HepG2 (cell line): Measurements from ENCODE around the gene PAQR5. TPM values are rescaled to one million over a fixed set of nuclear protein-coding genes. Genes with fewer than 3 reads are reported as not detected.

Experiments
- ATAC-seq: fragments of 200-7000 bp; cut with Tn5 transposase; 3 replicates; pipeline ENCODE4 v1.9.1; 2020; ENCODE audit warnings: mild to moderate bottlenecking, moderate library complexity
- BruUV-seq: library from RNA; stranded (reverse); fragments of 400-500 nt; replicated peaks from 2 replicates; lab custom pipeline; 2021; lab: Mats Ljungman, UMichigan
- CTCF ChIA-PET: fragments of 300-600 bp; formaldehyde crosslinking; extraction: SDS; loops from one replicate; lab custom pipeline; 2021; ENCODE audit warnings: low total read pairs, inconsistent platforms, low intra/inter-chr PET ratio; lab: Yijun Ruan, JAX
- POLR2A ChIA-PET: fragments of 350-600 bp; sonication (Branson Sonifier 250); formaldehyde crosslinking; loops from one replicate; lab custom pipeline; 2020; ENCODE audit warnings: antibody characterized with exemption, inconsistent platforms; lab: Yijun Ruan, JAX
- DNase-seq: peaks from one replicate; pipeline ENCODE4 v3.0.0-alpha.2; 2015; ENCODE audit warnings: low spot score
- FAIRE-seq: peaks from 3 replicates; lab custom pipeline; 2011; peaks lifted over from hg19 to GRCh38; lab: Jason Lieb, UNC
- H2AFZ ChIP-seq: one replicate; pipeline ENCODE4 v1.6.1; 2011; ENCODE audit warnings: low read length, inconsistent platforms
- H3K27ac ChIP-seq: fragments of 300-600 bp; 3 replicates; pipeline ENCODE4 v1.8.0; 2011; ENCODE audit warnings: mixed run types, mild to moderate bottlenecking, mixed read lengths, low read length, inconsistent platforms; ENCODE audit not compliant: insufficient read depth; ENCODE audit errors: extremely low read length
- H3K27me3 ChIP-seq, 2 experiments: fragments of 200-600 bp in 1 of 2; 2 replicates in 1 of 2; 3 replicates in 1 of 2; pipeline versions ENCODE4 v1.6.0 to v1.8.0; 2011; ENCODE audit warnings: low read length in 2 of 2, mild to moderate bottlenecking in 2 of 2, moderate library complexity in 2 of 2, inconsistent platforms in 1 of 2; ENCODE audit not compliant: insufficient read depth in 2 of 2, control insufficient read depth in 1 of 2
- H3K36me3 ChIP-seq, 2 experiments: fragments of 200-600 bp in 1 of 2; replicated peaks in 1 of 2; 2 replicates in 1 of 2; 3 replicates in 1 of 2; pipeline versions ENCODE4 v1.5.1 to v1.8.0; 2011; ENCODE audit warnings: low read length in 2 of 2, inconsistent platforms in 1 of 2; ENCODE audit not compliant: insufficient read depth in 2 of 2, control insufficient read depth in 1 of 2
- H3K4me1 ChIP-seq: 2 replicates; pipeline ENCODE4 v1.5.1; 2012; ENCODE audit warnings: low read length, inconsistent platforms; ENCODE audit not compliant: insufficient read depth
- H3K4me2 ChIP-seq: 2 replicates; pipeline ENCODE4 v1.6.0; 2011; ENCODE audit warnings: low read depth, low read length, inconsistent platforms
- H3K4me3 ChIP-seq, 3 experiments: fragments of 200-600 bp in 1 of 3; sonication (generic), shearing (Covaris generic) in 1 of 3; replicated peaks in 1 of 3; 2 replicates each; pipeline ENCODE4 v1.5.1; 2011 to 2016; ENCODE audit warnings: low read length in 3 of 3, inconsistent platforms in 2 of 3, low read depth in 2 of 3, mild to moderate bottlenecking in 2 of 3, control low read depth in 1 of 3, mixed read lengths in 1 of 3; ENCODE audit not compliant: insufficient read depth in 1 of 3
- H3K79me2 ChIP-seq: one replicate; pipeline ENCODE4 v1.6.1; 2011; ENCODE audit warnings: low read length, inconsistent platforms; ENCODE audit not compliant: insufficient read depth
- H3K9ac ChIP-seq: 2 replicates; pipeline ENCODE4 v1.6.0; 2011; ENCODE audit warnings: mild to moderate bottlenecking, low read depth, low read length, inconsistent platforms; ENCODE audit not compliant: insufficient read depth
- H3K9me3 ChIP-seq: 2 replicates; pipeline ENCODE4 v1.5.1; 2012; ENCODE audit warnings: mild to moderate bottlenecking, low read length
- H4K20me1 ChIP-seq: 2 replicates; pipeline ENCODE4 v1.6.0; 2011; ENCODE audit warnings: inconsistent platforms, mild to moderate bottlenecking, low read length, moderate library complexity; ENCODE audit not compliant: insufficient read depth
- ERF ChIP-seq: IDR thresholded peaks from 2 replicates; pipeline ENCODE4 v1.6.1; 2018; ENCODE audit warnings: missing biosample characterization, missing genetic modification reagents
- FOSL2 ChIP-seq: sonication (generic); formaldehyde crosslinking; IDR thresholded peaks from 2 replicates; pipeline ENCODE4 v1.4.0; 2020; ENCODE audit warnings: missing genetic modification reagents
- HDAC6 ChIP-seq: fragments of 200-600 bp; sonication (generic); IDR thresholded peaks from 2 replicates; pipeline ENCODE4 v1.7.0; 2017; ENCODE audit warnings: mild to moderate bottlenecking, antibody characterized with exemption, low read length, low read depth
- HMG20A ChIP-seq: IDR thresholded peaks from 2 replicates; pipeline ENCODE4 v1.6.1; 2016; ENCODE audit warnings: borderline replicate concordance
- IKZF4 ChIP-seq: sonication (generic); formaldehyde crosslinking; IDR thresholded peaks from 2 replicates; pipeline ENCODE4 v1.5.1; 2020; ENCODE audit warnings: borderline replicate concordance, mild to moderate bottlenecking, low read depth, missing genetic modification reagents; ENCODE audit errors: not compliant biosample characterization
- MXD4 ChIP-seq: IDR thresholded peaks from 2 replicates; pipeline ENCODE4 v1.6.1; 2016; ENCODE audit warnings: mild to moderate bottlenecking, missing biosample characterization, missing genetic modification reagents
- NAIF1 ChIP-seq: sonication (generic); formaldehyde crosslinking; IDR thresholded peaks from 2 replicates; pipeline ENCODE4 v1.5.0; 2020; ENCODE audit warnings: mild to moderate bottlenecking, missing genetic modification reagents, borderline replicate concordance
- NCOA5 ChIP-seq: sonication (generic); formaldehyde crosslinking; IDR thresholded peaks from 2 replicates; pipeline ENCODE4 v1.4.0; 2020; ENCODE audit warnings: missing genetic modification reagents
- PHF20 ChIP-seq: sonication (generic); formaldehyde crosslinking; IDR thresholded peaks from 2 replicates; pipeline ENCODE4 v1.5.0; 2020; ENCODE audit warnings: mild to moderate bottlenecking, missing genetic modification reagents
- PHF5A ChIP-seq: IDR thresholded peaks from one replicate; pipeline ENCODE4 v1.6.1; 2018; ENCODE audit warnings: low read depth, missing genetic modification reagents; ENCODE audit not compliant: unreplicated experiment
- ZNF292 ChIP-seq: sonication (generic); formaldehyde crosslinking; IDR thresholded peaks from 2 replicates; pipeline ENCODE4 v1.8.1; 2022; ENCODE audit warnings: mild to moderate bottlenecking, low read depth, missing genetic modification reagents, borderline replicate concordance
- ZNF33A ChIP-seq: sonication (generic); formaldehyde crosslinking; IDR thresholded peaks from 2 replicates; pipeline ENCODE4 v1.5.1; 2020; ENCODE audit warnings: missing genetic modification reagents, mild to moderate bottlenecking, moderate library complexity, borderline replicate concordance
- ZNF44 ChIP-seq: sonication (generic); formaldehyde crosslinking; IDR thresholded peaks from 2 replicates; pipeline ENCODE4 v1.5.1; 2020; ENCODE audit warnings: mild to moderate bottlenecking, missing genetic modification reagents
- ZNF510 ChIP-seq: sonication (generic); formaldehyde crosslinking; IDR thresholded peaks from 2 replicates; pipeline ENCODE4 v1.4.0; 2020; ENCODE audit warnings: low read depth, mild to moderate bottlenecking, missing genetic modification reagents
- ZNF562 ChIP-seq: sonication (generic); formaldehyde crosslinking; IDR thresholded peaks from 2 replicates; pipeline ENCODE4 v1.8.0; 2022; ENCODE audit warnings: missing genetic modification reagents, borderline replicate concordance
- WGBS: methylation state at CpG from one replicate; pipeline ENCODE4 v1.1.6; 2017; ENCODE audit warnings: low lambda C conversion rate; 5-methylcytosine and 5-hydroxymethylcytosine counted together
- in situ Hi-C: cut with HindIII; loops from 2 replicates; pipeline ENCODE4 v1.10.0; 2017; ENCODE audit warnings: low pct_unique_long_range_greater_than_20kb; ENCODE audit not compliant: extremely low pct_ligation_motif_present
- intact Hi-C: fragments of 100-400 bp; cut with micrococcal nuclease; formaldehyde crosslinking; loops from one replicate; pipeline ENCODE4 v1.10.0; 2022; ENCODE audit not compliant: unreplicated experiment
- polyA plus RNA-seq, 8 experiments: library from polyadenylated mRNA; depleted of rRNA in 3 of 8; stranded (reverse) in 7 of 8; unstranded in 1 of 8; fragments of >200 nt; fragmentation: Illumina TruSeq in 4 of 8; extraction: Trizol in 4 of 8; gene quantifications; 2 replicates each; pipeline versions ENCODE4 v1.2.1 to v1.2.3, GENCODE V29; 2011 to 2016; ENCODE audit warnings: low read depth in 4 of 8, missing spikeins in 1 of 8, mixed read lengths in 1 of 8; ENCODE audit not compliant: insufficient read depth in 1 of 8
- total RNA-seq, 5 experiments: library from RNA; depleted of rRNA; stranded (reverse); fragments of >200 nt; fragmentation: Illumina TruSeq; extraction: Trizol; gene quantifications; 2 replicates each; pipeline ENCODE4 v1.2.3, GENCODE V29; 2016; ENCODE audit warnings: low read depth in 1 of 5
- TF ChIP-seq, protein P1 (sequence below): sonication (generic); formaldehyde crosslinking; IDR thresholded peaks from 2 replicates; pipeline ENCODE4 v1.4.0; 2020; ENCODE audit warnings: missing genetic modification reagents, mild to moderate bottlenecking, borderline replicate concordance
- TF ChIP-seq, protein P2 (sequence below): sonication (generic); formaldehyde crosslinking; IDR thresholded peaks from 2 replicates; pipeline ENCODE4 v1.4.0; 2020; ENCODE audit warnings: mild to moderate bottlenecking, missing genetic modification reagents, borderline replicate concordance
- TF ChIP-seq, protein P3 (sequence below): sonication (generic); formaldehyde crosslinking; IDR thresholded peaks from 2 replicates; pipeline ENCODE4 v1.8.1; 2023; ENCODE audit warnings: missing genetic modification reagents, mild to moderate bottlenecking, borderline replicate concordance

The PAQR5 gene
- total and polyA plus RNA-seq, 2 of the 13 experiments (the other 11 are each of a cell fraction or from before 2014, with no cell fraction given), result 0.53 to 1.3 TPM

DNA sequence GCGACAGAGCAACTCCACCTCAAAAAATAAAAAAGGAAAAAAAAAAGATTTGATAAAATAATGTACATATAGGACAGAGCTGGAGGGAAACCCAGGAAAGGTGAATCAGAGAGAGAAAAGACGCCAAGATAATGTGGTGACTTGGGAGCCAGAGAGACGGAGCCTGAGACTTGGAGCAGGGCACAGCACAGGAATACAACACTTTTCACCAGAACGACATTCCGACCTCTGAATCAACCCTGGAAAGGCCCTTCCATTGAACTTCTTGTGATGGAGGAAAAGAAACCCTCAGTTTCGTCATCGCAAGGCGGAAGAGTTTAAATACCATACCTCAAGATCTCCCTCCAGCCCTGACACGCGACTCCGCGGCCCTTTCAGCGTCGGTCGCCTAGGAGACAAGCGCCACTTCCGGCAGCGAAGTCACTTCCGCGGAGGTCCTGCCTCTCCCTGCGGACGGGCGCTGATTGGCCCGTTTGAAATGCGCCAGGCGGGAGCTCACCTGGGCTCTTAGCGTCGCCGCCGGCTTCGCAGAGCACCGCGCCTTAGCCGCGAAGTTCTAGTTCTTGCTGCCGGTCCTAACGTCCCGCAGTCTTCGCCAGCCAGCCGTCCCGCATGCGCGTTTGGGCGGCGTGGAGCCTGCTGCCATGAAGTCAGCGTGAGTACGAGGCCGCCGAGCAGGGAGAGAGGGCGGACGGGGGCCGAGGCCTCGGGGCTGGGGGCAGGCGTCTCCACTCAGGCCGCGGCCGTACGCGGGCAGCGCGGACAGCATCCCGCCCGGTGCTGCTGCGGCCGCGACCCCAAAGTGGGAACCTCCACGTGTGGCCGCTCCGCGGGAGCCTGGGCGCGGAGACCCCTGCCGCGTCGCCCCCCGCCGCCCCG, 115.3 kb downstream of the PAQR5 start, which contains the start of gene KIF23:
Gene KIF23 (plus strand): TSS at position 528 of the 879 bp plus-strand sequence. CDS start 117 bp downstream, at position 645.
- peak; percentile 98 for ATAC-seq
- 0 out of 2 replicates have a peak, but pooled peaks have one; percentile 54 for TF ChIP-seq ERF (CRISPR knock-in tag)
- TF ChIP-seq, protein P1, sequence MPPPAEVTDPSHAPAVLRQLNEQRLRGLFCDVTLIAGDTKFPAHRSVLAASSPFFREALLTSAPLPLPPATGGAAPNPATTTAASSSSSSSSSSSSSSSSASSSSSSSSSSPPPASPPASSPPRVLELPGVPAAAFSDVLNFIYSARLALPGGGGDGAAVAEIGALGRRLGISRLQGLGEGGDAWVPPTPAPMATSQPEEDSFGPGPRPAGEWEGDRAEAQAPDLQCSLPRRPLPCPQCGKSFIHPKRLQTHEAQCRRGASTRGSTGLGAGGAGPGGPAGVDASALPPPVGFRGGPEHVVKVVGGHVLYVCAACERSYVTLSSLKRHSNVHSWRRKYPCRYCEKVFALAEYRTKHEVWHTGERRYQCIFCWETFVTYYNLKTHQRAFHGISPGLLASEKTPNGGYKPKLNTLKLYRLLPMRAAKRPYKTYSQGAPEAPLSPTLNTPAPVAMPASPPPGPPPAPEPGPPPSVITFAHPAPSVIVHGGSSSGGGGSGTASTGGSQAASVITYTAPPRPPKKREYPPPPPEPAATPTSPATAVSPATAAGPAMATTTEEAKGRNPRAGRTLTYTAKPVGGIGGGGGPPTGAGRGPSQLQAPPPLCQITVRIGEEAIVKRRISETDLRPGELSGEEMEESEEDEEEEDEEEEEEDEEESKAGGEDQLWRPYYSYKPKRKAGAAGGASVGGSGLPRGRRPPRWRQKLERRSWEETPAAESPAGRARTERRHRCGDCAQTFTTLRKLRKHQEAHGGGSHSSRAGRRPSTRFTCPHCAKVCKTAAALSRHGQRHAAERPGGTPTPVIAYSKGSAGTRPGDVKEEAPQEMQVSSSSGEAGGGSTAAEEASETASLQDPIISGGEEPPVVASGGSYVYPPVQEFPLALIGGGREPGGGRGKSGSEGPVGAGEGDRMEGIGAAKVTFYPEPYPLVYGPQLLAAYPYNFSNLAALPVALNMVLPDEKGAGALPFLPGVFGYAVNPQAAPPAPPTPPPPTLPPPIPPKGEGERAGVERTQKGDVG, result no peak
- TF ChIP-seq PHF20 (CRISPR knock-in tag), result peak; percentile 51; the same call in 1 of the 2 replicates
- TF ChIP-seq ZNF510, result no peak; the same call in 1 of the 2 replicates
- TF ChIP-seq ZNF562 (CRISPR knock-in tag), result no peak; the same call in 1 of the 2 replicates
- 0 out of 2 replicates have a peak, but pooled peaks have one; percentile 3 for TF ChIP-seq FOSL2 (CRISPR knock-in tag)
- TF ChIP-seq, protein P2, sequence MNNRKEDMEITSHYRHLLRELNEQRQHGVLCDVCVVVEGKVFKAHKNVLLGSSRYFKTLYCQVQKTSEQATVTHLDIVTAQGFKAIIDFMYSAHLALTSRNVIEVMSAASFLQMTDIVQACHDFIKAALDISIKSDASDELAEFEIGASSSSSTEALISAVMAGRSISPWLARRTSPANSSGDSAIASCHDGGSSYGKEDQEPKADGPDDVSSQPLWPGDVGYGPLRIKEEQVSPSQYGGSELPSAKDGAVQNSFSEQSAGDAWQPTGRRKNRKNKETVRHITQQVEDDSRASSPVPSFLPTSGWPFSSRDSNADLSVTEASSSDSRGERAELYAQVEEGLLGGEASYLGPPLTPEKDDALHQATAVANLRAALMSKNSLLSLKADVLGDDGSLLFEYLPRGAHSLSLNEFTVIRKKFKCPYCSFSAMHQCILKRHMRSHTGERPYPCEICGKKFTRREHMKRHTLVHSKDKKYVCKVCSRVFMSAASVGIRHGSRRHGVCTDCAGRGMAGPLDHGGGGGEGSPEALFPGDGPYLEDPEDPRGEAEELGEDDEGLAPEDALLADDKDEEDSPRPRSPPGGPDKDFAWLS (CRISPR knock-in tag), result no peak
- TF ChIP-seq PHF5A, result no peak
- no peak for TF ChIP-seq ZNF292 (CRISPR knock-in tag)
- no peak for TF ChIP-seq ZNF44 (CRISPR knock-in tag)
- peak; percentile 95 for TF ChIP-seq MXD4 (CRISPR knock-in tag)
- no peak for TF ChIP-seq NCOA5 (CRISPR knock-in tag)
- no peak for TF ChIP-seq ZNF33A (CRISPR knock-in tag)
- TF ChIP-seq NAIF1 (CRISPR knock-in tag), result peak; percentile 90
- TF ChIP-seq HMG20A, result no peak
- no peak for TF ChIP-seq HDAC6
- TF ChIP-seq IKZF4 (CRISPR knock-in tag), result no peak
- TF ChIP-seq, protein P3, sequence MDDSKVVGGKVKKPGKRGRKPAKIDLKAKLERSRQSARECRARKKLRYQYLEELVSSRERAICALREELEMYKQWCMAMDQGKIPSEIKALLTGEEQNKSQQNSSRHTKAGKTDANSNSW, result no peak

More for the DNA sequence above, 115.3 kb downstream of the PAQR5 start, which contains the start of gene KIF23:
- Histone ChIP-seq H3K9me3 (no peaks in the 10 kb centered on the region), H3K4me2 (peak within 1 kb of the TSS; percentile 94), H3K9ac (peak within 1 kb of the TSS; percentile 90), H2AFZ (peak within 1 kb of the TSS; percentile 37), H3K36me3 (peaks cover 3 to 7% of the 10 kb centered on the region in 2 experiments; a peak in 4 of 5 replicates), H3K79me2 (peaks cover 27% of the 10 kb centered on the region), H3K4me1 (peaks cover 27% of the 10 kb centered on the region), H4K20me1 (no peaks in the 10 kb centered on the region; the same call in 1 of the 2 replicates), H3K4me3 (peak within 1 kb of the TSS; percentile 77 to 98 (median 96)), H3K27ac (peak within 1 kb of the TSS; percentile 83), H3K27me3 (no peaks in the 10 kb centered on the region)
- BruUV-seq, result TSS peak; percentile 84
- FAIRE-seq, result peak; percentile 84
- WGBS, result 18% methylated on average over 5 of the region's 78 CpGs
- ChIA-PET CTCF (no interaction called here), POLR2A (interaction anchor here (1.0 to 3.7 kb wide), 3 partner anchors 39 to 684 kb away, joined by 3 to 40 read pairs (median 8); partner anchors contain the start of genes RPLP1 and TLE3)
- in situ Hi-C loops (no loop called here), intact Hi-C loops (loop anchor here (2.0 kb wide), 1 partner anchor 49 kb away; no protein-coding TSS in a partner anchor)
- DNase-seq, result peak; percentile 87
